Left lobe of liver (tissue), 2 donors: ENCODE measurements around the gene PSTK. TPM values are rescaled to one million over a fixed set of nuclear protein-coding genes. Genes with fewer than 3 reads are reported as not detected.

Experiments
- ATAC-seq: fragments of 200-7000 bp; cut with Tn5 transposase; one replicate; pipeline ENCODE4 v1.9.1; 2020; ENCODE audit warnings: mild to moderate bottlenecking, moderate library complexity
- DNase-seq: peaks from one replicate; pipeline ENCODE4 v3.0.0-alpha.2; 2020; ENCODE audit warnings: low spot score
- total RNA-seq: library from RNA; stranded (reverse); gene quantifications from one replicate; pipeline ENCODE4 v1.2.1, GENCODE V29; 2021
- donor health status: DM: no; HTN: no; CAD: no; lungs with moderate emphysema.
- donor health status: DM: no; HTN: yes; CAD: no.

The PSTK gene, protein sequence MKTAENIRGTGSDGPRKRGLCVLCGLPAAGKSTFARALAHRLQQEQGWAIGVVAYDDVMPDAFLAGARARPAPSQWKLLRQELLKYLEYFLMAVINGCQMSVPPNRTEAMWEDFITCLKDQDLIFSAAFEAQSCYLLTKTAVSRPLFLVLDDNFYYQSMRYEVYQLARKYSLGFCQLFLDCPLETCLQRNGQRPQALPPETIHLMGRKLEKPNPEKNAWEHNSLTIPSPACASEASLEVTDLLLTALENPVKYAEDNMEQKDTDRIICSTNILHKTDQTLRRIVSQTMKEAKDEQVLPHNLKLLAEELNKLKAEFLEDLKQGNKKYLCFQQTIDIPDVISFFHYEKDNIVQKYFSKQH
- 4.5 TPM for total RNA-seq

DNA sequence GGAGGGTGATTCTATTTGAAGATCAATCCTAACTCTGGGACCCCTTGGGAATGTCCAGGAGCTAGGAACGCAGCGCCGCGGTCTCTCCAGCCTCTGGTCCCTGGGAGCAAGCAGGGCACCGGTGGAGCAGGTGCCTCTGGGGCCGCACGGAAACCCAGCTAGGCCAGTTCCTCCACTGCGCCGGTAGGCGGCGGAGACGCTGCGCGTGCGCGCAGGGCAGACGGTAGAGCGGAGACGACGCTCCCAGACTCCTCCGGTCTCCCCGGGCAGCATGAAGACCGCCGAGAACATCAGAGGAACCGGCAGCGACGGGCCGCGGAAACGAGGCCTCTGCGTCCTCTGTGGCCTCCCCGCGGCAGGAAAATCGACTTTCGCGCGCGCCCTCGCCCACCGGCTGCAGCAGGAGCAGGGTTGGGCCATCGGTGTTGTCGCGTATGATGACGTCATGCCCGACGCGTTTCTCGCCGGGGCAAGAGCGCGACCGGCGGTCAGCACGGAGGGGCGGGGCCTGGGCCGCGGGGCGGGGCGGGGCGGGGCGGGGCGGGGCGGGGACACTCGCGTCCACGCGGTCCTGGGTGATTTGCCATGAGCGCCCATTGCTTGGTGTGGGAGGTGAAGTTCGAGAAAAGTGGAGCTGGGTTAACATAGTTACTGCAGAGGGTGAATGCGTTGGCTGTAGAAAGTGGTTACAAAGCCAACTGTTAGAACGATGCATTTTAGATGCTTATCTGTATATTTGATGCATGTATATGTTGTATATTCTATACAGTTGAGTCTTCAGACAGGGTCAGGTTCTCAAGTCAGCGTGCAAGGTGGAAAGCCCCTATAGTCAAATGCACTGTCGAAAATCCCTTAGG, at the start of gene PSTK:
TSS of gene PSTK (plus strand) at position 193 of the 857 bp plus-strand sequence. CDS start at position 272, 79 bp downstream.
- DNase-seq (peak; percentile 92), ATAC-seq (peak; percentile 92)

DNA sequence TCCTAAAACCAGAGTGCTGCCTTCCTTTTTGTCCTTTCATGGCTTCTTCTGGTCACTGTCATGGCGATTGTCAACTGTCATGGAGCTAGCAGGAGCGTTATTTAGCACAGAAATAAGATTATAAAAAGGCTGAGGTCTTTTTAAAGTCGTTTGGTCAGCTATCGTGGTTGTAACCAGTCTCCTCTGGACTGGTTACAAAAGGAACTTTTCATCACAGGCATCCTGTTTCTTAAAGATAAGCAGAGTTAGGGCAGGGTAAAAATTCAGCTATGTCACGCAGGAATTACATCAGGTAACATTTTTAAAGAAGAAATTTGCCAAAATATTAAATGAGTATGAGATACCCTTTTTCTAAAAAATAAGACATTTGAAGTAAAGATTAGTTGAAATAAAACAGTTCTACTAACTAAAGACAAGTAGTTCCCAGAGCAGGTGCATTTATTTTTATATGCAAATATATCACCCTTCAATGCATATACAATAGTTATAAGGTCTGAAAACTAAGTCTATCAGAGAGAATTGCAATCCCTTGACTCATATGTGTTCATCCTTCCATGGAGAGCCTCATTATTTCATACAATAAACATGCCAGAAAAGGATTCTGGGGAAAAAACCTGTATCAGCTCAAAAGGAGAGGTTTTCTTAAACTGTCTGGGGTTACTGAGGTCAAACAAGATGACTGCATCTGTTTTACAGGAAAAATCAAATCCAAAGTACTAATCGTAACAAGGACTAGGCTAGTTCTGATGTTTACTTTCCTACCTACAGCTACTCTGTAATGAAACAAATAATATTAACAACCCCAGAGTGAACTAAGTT, 48.9 kb upstream of the PSTK start:
- ATAC-seq: no peak

DNA sequence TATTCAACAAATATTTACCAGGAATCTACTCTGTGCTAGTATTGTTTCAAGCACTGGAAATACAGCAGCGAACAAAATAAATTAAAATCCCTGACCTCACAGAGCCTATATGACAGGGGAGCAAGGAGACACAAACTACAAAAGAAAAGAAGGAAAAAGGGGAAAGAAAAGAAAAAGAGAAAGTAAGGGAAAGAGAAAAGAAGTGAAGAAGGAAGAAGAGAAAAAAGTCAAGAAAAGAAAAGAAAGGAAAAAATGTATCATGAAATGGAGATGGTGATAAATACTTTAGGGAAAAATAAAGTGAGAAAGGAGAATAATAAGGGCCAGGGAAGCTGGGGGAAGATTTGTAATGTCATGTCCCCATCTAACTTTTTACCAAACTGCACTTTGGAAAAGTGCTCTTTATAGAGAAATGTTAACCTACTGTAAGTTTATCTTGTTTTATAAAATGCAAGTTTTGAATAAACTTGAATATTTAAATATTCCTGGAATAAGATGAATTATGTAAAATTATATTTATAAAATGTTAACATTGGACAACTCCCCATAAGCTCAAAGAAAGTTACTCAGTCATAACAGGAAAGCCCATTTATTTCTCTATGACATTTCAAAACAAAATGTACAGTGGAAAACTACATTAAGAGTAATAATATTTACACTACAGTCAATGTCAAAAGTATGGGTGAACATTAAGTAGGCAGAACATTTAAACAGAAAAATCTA, 40.9 kb upstream of the PSTK start:
- ATAC-seq (no peak), DNase-seq (no peak)

More for the DNA sequence above, 48.9 kb upstream of the PSTK start:
- no peak for DNase-seq

DNA sequence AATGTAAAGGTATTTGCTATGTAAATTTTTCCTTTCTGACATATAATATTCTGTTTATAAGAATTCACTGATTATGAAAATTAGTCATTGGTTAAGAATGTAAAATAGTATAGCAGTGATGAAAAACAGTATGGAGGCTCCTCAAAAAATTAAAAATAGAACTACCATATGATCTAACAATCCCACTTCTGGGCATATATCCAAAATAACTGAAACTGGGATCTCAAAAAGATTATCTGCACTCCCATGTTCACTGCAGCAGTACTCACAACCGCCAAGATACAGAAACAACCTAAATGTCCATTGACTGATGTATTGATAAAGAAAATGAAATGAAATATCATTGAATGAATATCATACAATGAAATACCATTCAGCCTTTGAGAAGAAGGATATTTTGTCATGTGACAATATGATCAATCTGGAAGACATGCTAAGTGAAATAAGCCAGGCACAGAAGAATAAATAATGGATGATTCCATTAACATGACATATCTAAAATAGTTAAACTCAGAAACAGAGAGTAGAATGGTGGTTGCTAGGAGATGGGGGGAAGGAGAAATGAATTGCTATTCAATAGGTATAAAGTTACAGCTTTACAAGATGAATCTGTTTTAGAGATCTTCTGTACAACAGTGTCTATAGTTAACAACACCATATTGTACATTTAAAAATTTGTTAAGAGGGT, 40.2 kb upstream of the PSTK start:
- ATAC-seq (no peak), DNase-seq (no peak)

DNA sequence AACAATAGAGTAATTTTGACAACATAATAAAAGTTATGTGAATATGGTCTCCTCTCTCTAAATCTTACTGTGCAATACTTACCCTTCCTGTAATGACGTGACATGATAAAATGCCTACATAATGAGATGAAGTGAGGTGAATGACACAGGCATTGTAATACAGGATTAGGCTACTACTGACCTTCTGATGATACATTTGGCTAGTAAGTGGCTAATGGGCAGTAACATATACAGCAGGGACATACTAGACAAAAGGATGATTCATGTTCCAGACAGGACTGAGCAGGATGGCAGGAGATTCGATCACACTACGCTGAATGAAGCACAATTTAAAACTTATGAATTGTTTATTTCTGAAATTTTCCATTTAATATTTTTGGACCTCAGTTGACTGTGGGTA, 30.9 kb upstream of the PSTK start:
- DNase-seq (no peak), ATAC-seq (no peak)

DNA sequence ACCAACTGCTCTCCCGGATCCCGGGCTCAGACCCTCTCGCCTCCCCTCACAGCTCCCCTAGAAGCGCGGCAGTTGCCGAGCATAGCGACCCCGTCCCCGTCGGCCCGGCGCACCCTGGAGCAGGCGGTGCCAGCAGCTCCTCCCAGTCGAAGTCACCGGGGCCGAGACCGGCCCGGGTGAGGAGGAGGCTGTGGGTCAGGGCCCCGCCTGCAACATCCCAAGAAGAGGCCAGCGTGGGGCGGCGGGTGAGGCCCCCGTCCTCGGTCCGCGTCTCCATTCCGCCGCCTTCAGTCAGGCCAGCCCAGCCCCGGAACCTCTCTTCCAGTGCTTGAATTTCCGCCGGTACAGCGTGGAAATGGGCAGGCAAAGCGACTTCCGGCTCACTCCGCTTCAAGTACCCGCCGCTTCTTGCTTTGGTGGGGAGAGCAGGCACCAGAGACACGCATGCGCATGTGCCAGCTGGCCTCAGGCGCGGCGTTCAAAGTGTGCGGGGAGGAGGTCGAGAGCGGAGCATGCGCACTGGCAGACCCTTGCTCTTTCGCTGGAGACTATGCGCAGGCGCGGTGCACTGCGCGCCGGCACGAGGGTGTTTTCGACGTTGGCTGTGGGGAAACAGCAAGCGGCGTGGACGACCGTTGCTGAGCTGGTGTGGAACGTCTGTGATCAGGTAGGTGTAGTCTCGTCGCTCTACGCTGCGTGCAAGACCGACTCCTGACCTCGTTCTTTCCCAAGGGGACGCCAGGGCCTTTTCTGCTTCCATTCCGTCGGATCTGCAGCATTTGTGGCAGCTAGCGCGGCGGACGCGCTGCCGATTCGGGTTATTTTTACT, 26.1 kb upstream of the PSTK start, which contains the start of gene C10orf88:
TSS of gene C10orf88 (minus strand) at position 326 of the 829 bp plus-strand sequence. CDS start at position 277, 49 bp downstream.
- DNase-seq: peak; percentile 98
- ATAC-seq: peak; percentile 98

DNA sequence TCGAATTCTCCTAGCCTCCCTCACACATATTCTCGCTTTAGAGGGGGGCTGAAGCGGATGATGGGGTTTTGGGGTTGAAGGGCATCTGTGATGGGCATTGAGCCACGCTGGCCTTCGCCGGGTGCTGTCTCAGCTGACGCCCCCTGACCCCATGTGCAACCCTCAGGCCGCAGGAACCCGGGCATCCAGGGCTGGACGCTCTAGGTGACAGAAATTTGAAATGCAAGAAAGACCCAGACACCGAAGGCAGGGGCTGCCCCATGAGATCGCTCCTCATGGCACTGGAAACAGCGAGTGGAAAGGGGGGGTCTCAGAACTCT, 25.5 kb upstream of the PSTK start:
- ATAC-seq: no peak
- DNase-seq: no peak

DNA sequence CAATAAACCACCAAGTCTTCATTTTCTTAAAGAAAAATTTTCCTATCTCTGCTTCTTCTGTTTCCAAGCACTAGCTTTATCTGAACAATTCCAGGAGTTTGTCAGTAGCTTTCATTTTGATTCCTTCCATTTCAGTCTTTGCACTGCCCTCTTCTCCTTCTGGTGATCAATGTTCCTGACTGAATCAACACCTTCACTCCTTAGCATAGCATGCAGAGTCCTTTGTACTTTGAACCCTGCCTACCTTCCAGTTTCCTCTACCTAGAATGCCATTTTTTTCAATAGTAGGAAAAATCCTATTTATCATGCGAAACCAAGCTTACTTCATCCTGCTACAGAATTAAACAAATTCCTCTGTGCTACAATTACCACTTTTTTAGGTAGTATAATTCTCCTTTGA, 24.3 kb upstream of the PSTK start:
- ATAC-seq (no peak), DNase-seq (no peak)

DNA sequence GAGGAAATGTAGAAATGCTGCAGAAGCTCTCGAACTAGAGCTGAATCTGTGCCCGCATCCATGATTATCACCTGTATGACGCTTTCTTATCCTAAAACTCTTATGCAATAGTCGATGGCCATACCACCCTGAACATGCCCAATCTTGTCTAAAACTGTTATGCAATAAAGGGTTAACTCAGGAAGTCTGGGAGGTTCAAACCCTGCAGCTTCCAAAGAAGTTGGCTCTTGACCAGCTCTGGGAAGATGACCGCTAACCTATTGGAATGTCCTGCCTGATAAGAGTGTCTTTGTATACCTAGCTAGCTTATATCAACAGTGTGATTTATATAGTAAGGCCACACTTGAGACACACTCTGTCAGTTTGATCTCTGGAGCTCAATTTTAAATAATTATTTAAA, 22.7 kb upstream of the PSTK start:
- ATAC-seq: no peak
- DNase-seq: no peak

DNA sequence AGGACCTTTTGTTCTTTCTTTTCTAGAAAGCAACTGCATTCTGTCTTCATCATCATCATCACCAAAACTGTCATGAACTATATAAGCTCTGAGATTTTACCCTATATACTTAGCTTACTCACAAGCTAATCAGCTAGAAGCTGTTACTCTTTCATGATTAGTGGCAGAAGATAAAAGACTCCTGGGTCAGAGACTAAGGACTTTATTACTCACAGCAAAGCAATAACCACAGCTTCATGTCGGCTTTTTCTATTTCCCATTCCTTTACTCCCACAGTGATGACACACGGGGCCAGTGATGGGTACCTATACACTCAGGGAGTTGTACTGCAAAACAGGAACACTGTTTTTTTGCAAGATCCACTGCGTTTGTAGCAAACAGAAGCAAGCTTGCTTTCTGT, 17.8 kb upstream of the PSTK start:
- no peak for DNase-seq
- no peak for ATAC-seq

DNA sequence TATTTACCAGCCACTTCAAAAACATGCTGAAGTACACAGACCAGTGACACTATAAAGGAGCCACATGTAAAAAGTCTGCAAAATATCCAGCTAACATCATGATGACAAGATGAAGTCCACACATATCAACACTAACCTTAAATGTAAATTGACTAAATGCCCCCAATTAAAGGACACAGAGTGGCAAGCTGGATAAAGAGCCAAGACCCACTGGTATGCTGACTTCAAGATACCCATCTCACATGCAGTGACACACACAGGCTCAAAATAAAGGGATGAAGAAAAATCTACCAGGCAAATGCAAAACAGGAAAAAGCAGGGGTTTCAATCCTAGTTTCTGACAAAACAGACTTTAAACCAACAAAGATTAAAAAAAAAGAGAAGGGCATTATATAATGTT, 13.3 kb upstream of the PSTK start:
- ATAC-seq: no peak
- no peak for DNase-seq

DNA sequence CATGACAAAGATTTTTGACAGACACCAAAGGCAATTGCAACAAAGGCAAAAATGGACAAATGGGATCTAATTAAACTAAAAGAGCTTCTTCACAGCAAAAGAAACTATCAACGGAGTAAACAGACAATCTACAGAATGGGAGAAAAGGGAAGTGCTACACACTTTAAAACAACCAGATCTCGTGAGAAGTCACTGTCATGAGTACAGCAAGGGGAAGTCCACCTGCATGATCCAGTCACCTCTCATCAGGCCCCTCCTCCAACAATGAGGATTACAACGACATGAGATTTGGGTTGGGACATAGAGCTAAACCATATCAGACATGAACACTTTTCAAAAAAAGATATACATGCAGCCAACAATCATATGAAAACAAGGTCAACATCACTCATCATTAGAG, 11.5 kb upstream of the PSTK start:
- no peak for DNase-seq
- no peak for ATAC-seq

DNA sequence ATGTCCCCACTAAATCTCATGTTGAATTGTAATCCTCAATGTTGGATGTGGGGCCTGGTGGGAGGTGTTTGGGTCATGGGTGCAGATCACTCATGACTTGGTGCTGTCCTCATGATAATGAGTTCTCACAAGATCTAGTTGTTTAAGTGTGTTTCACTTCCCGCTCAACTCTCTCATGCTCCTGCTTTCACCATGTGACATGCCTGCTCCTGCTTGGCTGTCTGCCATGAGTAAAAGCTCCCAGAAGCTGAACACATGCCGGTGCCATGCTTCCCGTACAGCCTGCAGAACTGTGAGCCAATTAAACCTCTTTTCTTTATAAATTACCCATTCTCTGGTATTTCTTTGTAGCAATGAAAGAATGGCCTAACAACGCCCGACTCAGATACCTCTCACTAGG, 6.2 kb upstream of the PSTK start:
- no peak for DNase-seq
- ATAC-seq: no peak

DNA sequence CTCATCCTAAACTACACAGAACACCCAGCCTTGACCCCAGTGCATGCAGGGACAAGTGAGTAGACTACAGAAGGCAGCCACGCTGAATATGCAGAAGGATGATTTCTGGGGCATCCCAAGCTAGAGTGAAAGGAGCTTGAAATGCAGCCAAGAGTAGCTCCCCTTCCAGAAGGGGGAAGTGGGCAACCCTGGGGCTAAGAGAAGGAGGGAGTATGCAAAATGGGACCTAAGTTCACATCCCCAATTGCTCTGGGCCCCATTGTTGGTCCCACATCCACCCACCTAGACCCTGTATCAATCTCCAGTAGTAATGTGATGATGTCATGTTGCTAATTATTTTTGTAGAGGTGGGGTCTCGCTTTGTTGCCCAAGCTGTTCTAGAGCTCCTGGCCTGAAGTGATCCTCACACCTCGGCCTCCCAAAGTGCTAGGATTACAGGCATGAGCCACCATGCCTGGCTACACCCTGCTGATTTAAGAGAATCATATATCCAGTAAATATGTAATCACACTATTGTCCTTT, 5.6 kb upstream of the PSTK start:
- DNase-seq (no peak), ATAC-seq (no peak)

DNA sequence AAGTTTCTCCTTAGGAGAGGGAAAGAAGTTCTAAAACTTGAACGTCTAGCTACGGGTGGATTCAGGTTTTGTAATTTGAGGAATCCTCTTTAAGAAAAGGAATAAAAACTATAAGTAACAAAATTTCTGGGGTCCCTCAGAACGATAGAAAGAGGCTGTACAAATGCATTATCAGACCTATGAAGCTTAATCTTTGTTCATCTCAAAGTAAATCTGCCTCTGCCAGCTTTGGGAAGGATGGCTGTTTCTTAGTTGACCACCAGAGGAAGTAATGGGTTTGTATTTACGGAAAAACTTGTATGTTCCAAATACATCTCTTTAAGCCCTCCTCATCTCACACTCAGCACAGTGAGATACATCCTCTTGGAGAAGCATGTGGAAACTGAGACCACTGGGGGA, 864 bp downstream of the PSTK start:
- ATAC-seq: peak; percentile 10
- DNase-seq: no peak

DNA sequence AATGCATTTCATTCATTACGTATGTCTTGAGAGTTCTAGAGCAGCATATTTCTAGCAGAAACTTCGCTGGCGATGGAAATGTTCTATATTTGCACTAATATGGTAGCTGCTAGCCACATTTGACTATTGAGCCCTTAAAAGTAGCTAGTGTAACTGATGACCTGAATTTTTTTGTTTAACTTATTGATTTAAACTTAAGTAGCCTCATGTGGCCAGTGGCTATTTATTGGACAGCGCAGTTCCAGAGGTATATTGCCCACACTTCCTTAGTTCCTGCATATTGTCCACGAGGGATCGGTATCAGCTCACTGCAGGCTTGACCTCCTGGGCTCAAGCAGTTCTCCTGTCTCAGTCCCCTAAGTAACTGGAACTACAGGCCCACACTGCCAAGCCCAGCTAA, 3.7 kb downstream of the PSTK start:
- ATAC-seq (peak; percentile 55), DNase-seq (peak; percentile 62)

DNA sequence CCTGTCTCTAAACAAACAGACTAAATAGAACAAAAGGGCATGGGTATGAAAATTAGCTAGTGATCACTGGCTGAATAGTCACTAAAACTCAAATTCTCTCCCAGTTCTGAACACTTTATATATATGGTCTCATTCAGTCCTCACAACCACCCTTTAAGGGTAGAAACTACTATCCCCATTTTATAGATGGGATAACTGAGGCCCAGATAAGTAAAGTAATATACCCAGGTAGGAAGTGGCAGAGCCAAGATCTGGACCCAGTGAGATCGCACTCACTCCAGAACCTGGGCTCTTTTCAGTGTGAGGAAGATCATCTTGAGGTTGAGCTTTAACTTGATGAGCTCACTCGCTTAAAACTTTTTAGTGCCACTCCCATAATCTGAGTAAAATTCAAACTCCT, 4.5 kb downstream of the PSTK start:
- DNase-seq: no peak
- no peak for ATAC-seq

DNA sequence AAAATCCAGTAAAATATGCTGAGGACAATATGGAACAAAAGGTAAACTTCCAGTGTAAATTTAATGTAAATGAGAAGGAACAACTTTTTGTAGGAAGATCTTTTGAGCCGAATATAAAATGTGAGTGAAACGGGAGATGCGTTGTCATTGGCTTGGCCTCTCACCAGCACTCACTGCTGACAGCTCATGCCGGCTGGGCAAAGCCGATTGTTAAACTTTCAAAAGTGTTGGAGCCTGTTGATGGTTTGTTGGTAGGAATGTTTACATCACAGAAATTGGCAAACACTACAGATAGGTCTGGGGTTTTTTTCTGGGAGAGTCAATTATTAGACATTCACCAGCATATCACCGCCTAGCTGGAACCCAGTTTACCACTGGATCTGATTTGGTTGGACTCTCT, 6.1 kb downstream of the PSTK start:
- peak; percentile 62 for DNase-seq

DNA sequence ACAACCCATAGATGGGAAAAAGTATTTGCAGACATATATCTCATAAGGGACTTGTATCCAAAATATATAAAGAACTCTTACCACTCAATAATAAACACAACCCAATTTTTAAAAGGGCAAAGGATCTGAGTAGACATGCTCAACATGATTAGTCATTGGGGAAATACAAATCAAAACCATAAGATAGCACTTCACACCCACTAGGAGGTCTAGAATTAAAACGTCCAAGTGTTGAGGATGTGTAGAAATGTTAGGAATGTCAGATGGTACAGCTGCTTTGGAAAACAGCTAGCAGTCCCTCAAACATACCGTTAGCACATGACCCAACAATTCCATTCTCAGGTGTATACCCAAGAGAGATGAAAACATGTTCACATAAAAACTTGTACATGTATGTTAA, 8.3 kb downstream of the PSTK start:
- DNase-seq (no peak), ATAC-seq (no peak)

More for the DNA sequence above, 6.1 kb downstream of the PSTK start:
- peak; percentile 66 for ATAC-seq
